PFSK-1 (cell line): ENCODE data around the gene DBT.

ENCODE experiments used
- FOXP2 ChIP-seq: optimal IDR thresholded peaks from 2 replicates; pipeline ENCODE3; 2011; ENCODE audit warnings: borderline replicate concordance, control low read depth, inconsistent platforms; ENCODE audit not compliant: insufficient read depth; ENCODE audit errors: extremely low read length, extremely low read depth
- POLR2AphosphoS5 ChIP-seq: IDR thresholded peaks from 2 replicates; pipeline ENCODE4 v1.6.1; 2012; ENCODE audit warnings: low read depth, mild to moderate bottlenecking, control low read depth, low read length, moderate library complexity
- SIN3A ChIP-seq: IDR thresholded peaks from 2 replicates; pipeline ENCODE4 v1.6.1; 2012; ENCODE audit warnings: mild to moderate bottlenecking, low read length, moderate library complexity, borderline replicate concordance; ENCODE audit not compliant: insufficient read depth
- TAF1 ChIP-seq: IDR thresholded peaks from 2 replicates; pipeline ENCODE4 v1.6.1; 2012; ENCODE audit warnings: low read length, control low read depth, borderline replicate concordance; ENCODE audit not compliant: insufficient read depth
- TF ChIP-seq, protein P1 (sequence below), 2 experiments: IDR thresholded peaks; 2 replicates each; pipeline versions ENCODE4 v1.6.1 to v1.8.0; 2011 to 2012; ENCODE audit warnings: low read depth in 2 of 2, low read length in 2 of 2, control low read depth in 1 of 2, inconsistent platforms in 1 of 2, mild to moderate bottlenecking in 1 of 2, moderate library complexity in 1 of 2; ENCODE audit not compliant: insufficient read depth in 1 of 2

The DBT gene

DNA sequence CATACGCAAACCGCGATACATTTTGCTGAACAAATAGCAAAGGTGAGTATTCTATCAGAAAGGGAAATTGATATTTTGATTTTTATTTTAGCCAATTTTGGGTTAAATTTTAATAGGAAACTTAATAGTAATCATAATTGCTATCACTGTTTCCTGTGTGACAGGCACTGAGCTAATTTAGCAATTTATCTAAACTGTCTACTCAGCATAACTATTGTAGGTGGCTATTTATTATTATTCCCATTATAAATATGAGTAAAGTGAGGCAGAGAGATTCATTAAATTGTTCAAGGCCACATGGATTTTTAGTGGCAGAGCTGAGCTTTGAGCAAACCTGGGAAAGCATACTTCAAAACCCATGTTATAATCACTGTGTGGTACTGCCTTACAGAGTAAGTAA, 37.5 kb upstream of the DBT start:
- TF ChIP-seq TAF1 (no peak), SIN3A (no peak), FOXP2 (no peak), POLR2AphosphoS5 (no peak)
- TF ChIP-seq, protein P1, sequence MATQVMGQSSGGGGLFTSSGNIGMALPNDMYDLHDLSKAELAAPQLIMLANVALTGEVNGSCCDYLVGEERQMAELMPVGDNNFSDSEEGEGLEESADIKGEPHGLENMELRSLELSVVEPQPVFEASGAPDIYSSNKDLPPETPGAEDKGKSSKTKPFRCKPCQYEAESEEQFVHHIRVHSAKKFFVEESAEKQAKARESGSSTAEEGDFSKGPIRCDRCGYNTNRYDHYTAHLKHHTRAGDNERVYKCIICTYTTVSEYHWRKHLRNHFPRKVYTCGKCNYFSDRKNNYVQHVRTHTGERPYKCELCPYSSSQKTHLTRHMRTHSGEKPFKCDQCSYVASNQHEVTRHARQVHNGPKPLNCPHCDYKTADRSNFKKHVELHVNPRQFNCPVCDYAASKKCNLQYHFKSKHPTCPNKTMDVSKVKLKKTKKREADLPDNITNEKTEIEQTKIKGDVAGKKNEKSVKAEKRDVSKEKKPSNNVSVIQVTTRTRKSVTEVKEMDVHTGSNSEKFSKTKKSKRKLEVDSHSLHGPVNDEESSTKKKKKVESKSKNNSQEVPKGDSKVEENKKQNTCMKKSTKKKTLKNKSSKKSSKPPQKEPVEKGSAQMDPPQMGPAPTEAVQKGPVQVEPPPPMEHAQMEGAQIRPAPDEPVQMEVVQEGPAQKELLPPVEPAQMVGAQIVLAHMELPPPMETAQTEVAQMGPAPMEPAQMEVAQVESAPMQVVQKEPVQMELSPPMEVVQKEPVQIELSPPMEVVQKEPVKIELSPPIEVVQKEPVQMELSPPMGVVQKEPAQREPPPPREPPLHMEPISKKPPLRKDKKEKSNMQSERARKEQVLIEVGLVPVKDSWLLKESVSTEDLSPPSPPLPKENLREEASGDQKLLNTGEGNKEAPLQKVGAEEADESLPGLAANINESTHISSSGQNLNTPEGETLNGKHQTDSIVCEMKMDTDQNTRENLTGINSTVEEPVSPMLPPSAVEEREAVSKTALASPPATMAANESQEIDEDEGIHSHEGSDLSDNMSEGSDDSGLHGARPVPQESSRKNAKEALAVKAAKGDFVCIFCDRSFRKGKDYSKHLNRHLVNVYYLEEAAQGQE (IDR thresholded peaks at IDR 0.05; ENCODE audit: insufficient read depth in 1 of 2, low read depth in 2 of 2, low read length in 2 of 2) = no peak

DNA sequence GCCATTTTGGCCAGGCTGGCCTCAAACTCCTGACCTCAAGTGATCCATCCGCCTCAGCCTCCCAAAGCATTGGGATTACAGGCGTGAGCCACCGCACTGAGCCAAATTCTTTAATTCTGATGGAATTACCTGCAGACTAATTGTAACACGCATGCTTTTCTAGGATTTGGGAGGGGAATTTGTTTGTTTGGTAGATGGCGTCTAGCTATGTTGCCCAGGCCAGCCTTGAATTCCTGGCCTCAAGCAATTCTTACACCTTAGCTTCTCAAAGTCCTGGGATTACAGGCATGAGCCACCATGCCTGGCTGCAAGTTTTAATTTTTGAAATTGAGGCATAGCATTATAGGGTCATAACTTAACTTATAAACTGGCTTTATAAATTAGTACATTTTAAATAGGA, 35.0 kb upstream of the DBT start:
- TF ChIP-seq, protein P1 (IDR thresholded peaks at IDR 0.05; ENCODE audit: insufficient read depth in 1 of 2, low read depth in 2 of 2, low read length in 2 of 2) = no peak
- no peak for TF ChIP-seq SIN3A
- TF ChIP-seq TAF1 = no peak
- TF ChIP-seq FOXP2 = no peak
- no peak for TF ChIP-seq POLR2AphosphoS5

DNA sequence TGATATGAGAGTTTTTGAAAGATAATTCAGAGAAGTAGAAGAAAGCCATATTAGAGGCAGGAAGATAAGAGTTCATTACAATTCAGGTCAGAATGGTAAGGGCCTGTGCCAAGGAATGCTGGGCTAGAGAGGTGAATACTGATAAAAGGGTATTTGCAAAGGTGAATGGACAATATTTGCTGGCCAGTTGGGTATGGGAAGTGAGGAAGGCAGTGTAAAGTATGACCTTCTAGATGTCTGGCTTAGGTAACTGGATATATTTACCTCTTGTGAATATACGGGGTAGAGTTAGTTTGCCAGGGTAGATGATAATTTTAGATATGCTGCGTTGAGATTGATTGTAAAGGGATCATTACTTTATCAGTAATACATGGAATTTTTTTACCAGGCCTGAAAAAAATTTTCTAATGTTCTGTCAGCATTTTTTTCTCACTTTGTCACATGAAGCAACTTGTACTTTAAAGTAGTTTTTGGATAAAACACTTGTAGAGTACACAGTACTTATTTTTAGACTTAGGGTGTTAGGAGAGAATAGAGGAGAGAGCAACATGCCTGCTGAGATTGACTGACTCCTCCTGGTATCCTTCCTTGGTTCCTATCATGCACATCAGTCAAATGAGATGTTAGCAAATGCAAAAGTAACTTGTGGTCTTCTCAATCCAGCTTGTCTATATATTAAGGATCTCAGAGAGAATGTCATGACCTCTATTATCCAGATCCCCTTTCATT, 30.5 kb upstream of the DBT start:
- TF ChIP-seq TAF1 = no peak

DNA sequence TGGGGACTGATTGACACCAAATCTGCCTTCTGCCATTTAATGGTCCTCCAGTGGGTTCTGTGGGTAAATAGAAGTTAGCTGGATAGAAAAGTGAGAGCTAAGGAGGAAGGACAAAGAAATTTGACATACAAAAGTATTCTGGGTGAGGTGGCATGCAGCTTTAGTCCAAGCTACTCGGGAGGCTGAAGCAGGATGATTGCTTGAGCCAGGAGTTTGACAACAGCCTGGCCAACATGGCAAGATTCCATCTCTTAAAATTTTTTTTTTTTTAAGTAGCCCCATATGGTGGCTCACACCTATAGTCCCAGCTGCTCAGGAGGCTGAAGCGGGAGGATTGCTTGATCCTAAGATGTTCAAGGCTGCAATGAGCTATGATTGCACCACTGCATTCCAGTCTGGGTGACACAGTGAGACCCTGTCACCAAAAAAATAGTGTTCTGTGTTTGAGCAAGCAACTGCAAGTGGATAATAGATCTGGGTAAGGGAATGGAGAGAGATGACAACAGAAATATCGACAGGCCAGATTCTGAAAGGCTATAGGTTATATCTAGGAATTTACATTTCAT, 29.8 kb upstream of the DBT start:
- TF ChIP-seq, protein P1 (IDR thresholded peaks at IDR 0.05; ENCODE audit: insufficient read depth in 1 of 2, low read depth in 2 of 2, low read length in 2 of 2) = no peak
- TF ChIP-seq SIN3A = no peak
- TF ChIP-seq POLR2AphosphoS5 = no peak
- TF ChIP-seq FOXP2 = no peak
- no peak for TF ChIP-seq TAF1

DNA sequence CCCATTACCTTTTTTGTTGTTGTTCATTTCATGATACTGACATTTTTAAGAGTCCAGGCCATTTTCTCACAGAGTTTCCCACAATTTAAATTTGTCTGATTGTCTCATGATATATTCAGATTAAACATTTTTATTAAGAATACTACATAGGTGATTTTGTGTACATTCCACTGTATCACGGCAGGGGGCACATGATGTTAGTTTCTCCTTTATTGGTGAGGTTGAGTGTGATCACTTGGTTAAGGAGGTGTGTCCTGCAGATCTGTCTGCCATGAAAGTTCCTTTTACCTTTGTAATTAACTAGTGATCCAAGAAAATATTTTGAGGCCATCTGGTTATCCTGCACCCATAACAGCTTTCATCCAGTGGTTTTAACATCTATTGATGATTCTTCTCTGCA, 28.2 kb upstream of the DBT start:
- TF ChIP-seq TAF1 (no peak), POLR2AphosphoS5 (no peak), FOXP2 (no peak), SIN3A (no peak)
- TF ChIP-seq, protein P1 (IDR thresholded peaks at IDR 0.05; ENCODE audit: insufficient read depth in 1 of 2, low read depth in 2 of 2, low read length in 2 of 2) = no peak

DNA sequence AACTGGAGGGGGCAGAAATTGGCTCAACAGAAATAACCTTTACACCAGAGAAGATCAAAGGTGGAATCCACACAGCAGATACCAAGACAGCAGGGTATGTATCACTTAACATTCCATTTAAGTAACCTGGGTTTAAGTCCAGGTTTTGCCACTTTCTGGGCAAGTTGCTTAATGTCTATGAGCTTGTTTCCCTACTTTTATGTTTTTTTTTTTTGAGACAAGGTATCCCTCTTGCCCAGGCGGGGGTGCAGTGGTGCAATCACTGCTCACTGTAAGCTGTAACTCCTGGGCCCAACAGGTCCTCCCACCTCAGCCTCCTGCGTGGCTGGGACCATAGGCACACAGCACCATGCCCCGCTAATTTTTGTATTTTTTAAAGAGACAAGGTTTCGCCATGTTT, 18.6 kb upstream of the DBT start:
- no peak for TF ChIP-seq TAF1
- TF ChIP-seq FOXP2 = no peak
- TF ChIP-seq SIN3A = no peak
- TF ChIP-seq, protein P1 (IDR thresholded peaks at IDR 0.05; ENCODE audit: insufficient read depth in 1 of 2, low read depth in 2 of 2, low read length in 2 of 2) = no peak
- no peak for TF ChIP-seq POLR2AphosphoS5
